GM21515 (cell line): ENCODE results near the gene SAMD7.
A peak's percentile ranks its signal among the peaks of the same experiment; 100 is the strongest.

Experiments used
- ATAC-seq: cut with Tn5 transposase; IDR thresholded peaks from one replicate; pipeline ENCODE4 v1.9.1; 2021; ENCODE audit not compliant: unreplicated experiment

The SAMD7 gene

DNA sequence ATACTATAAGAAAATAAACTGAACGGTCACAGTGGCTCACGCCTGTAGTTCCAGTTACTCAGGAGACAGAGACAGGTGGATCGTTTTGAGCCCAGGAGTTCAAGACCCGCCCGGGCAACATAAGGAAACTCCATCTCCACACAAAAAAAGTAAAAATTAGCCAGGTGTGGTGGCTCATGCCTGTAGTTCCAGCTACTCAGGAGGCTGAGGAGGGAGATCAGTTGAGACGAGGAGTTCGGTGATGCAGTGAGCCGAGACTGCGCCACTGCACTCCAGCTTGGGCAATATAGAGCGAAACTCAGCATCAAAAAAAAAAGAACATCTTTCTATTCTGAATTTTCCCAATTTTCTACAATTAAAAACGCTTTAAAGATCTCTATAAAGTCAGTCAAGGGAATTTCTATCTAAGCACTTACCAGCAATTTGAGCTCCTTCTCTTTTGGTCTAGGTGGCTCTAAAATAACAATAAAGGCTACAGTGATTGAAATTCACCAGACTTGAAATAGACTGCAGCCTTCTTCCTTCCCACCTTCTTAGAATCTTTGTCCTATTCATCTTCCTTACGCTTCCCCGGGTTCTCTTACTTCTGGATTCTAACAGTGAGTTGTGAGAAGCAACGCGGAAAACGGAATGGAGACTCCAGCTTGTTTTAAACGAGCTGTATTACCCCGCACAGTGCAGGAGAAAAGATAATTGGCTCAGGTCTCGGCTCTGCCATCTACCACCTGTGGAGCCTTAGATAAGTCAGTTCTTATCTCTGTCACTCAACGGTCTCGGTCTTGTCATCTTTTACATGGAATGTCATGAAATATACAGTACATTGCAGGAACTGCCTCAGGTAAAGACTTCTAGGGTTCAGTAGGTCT, 54.4 kb downstream of the SAMD7 start:
- peak; percentile 35 for ATAC-seq

GRCh38 chr3:169966428-169966950, 55.1 kb downstream of the SAMD7 start, which contains the start of gene SEC62:
Gene SEC62, plus strand, starts transcription at chr3:169966807. Its CDS starts 16 bp downstream, at chr3:169966823.
- ATAC-seq, result peak; percentile 93

DNA sequence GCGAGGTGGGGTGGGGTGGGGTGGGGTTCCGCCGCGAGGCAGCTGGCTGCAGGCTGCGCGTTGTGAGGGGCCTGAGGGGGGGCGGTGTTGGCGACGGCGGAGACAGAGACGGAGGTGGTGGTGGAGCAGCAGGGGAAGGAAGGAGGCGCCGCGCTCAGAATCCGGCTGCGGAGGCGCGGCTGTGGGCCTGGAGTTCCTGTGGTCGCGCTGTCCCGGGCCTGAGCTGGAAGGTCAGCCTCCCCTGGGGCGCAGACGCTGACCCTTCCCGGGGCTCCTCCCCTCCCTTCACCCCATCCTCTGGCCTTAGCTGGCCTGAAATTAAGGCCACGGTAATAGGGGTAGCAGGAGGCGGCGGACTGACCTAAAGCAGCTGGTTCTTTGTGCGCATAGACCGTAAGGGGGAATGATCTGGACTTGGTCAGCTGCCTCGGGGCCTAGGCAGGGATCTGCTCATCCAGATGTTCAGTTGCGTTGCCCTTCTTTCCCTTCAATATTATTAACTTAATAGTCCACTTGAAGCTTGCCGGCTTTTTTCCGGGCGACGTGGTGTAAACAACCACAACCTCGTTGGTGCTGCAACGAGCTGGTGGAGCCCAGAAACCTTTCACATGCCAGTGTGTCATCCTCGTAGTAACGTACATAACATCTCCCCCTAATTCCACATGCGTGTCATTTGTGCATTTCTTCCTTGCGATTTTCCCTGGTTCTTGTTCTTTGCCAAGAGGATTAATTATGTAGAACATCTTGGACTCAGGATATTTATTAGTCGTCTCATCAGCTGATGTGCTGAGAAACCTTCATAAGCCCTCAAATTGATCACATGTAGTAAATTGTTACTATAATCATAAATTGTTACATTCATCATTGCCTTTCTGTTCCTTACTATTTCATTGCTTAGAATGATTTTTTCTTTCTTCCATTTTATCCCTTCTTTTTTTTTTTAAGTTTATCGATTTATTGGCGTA, 55.9 kb downstream of the SAMD7 start:
- peak; percentile 34 for ATAC-seq

DNA sequence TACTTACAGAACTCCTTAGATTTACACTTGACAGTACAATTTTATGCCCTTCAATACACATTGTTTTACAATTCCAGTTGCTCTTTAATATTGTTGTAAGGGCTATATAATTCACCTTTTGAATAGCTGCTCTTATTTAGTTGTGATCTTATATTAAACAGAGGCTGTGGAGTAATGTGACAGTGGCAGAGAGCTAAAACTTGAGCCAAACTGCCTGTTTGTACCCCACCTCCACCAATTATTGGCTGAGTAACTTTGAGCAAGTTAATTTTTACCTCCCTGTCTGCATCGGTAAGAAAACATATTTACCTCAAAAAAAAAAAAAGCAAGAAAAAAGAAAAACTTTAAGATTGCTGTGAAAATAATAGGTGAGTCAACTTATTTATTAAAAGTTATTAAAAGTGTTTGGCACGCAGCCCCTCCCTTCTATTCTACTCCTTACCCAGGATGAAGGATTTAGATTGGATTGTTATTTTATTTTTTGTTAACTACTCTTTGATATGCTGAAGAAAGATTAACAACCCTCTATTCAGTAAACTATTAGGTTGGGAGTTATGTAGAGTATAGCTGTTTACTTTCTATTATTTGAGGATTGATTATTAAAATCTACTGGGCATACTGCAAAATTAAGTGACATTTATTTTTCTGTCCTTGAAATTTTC, 57.0 kb downstream of the SAMD7 start:
- ATAC-seq, result no peak

GRCh38 chr3:169969174-169970095, 58.1 kb downstream of the SAMD7 start:
- no peak for ATAC-seq

- no peak for ATAC-seq
Observed at GRCh38 chr3:169970847-169971246, 59.5 kb downstream of the SAMD7 start.

GRCh38 chr3:169971522-169971921, 60.1 kb downstream of the SAMD7 start:
- ATAC-seq, result no peak

- ATAC-seq, result no peak
Observed at GRCh38 chr3:169980055-169980454, 68.7 kb downstream of the SAMD7 start.

DNA sequence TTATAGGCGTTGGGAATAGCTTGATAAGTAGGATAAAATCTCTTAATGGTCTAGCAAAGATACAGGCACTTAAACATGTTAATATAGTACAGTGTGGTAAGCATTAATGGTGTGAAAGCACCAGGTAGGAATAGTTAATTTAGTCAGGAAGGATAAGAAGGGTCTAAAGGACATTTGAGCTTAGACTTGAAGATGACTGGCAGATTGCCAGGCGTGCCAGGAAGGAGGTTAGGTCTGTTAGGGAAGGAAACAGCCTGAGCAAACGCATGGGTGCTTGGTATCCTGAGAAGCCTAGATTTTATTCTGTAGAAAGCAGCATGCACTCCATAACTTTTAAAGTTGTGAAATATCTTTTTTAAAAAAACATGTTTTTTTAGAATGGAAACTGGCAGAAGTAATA, 72.9 kb downstream of the SAMD7 start:
- no peak for ATAC-seq
